ENCODE measurements around the gene QSER1. TPM values are rescaled to one million over a fixed set of nuclear protein-coding genes. Genes with fewer than 3 reads are reported as not detected.

Gene QSER1
- total and polyA plus RNA-seq, 4 donors: 2.4 to 12.6 (median 7.1) TPM

DNA sequence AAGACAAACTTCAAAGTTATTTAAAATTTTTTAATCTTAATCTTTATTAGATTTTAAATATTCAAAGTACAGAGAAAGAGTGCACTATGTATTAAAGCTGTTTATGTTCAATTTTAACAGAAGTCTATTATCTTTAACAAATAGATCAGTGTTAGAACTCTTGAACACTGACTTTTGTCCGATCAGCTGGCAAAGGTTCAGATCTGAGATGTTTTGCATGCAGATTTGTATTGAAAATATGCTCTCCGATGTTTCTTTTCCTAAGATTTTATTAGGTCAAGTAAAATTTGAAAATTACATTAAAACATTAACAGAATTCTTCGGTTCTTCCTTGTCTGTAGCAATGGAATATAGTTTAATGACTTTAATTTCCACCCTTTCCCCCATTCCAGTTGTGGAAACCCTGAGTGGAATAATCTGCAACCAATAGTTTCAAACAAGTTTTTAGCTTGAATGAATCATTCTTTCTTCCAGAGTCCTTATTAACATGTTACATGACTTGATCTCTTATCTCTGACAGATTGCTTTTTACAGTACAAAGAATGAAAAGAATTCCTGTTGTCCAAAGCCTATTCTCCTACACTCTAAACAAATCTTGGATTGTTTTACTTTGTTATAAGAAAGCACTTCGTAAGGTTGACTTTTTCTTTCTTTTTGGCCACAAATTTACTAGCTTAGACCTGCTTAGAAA is 135.4 kb downstream of the QSER1 start:
- no peak for DNase-seq (ENCODE audit: low spot score)
- peaks cover 0 to 22% (median 6%) of the 10 kb centered on the region in 4 donors for H3K4me1 ChIP-seq (ENCODE audit: control insufficient read depth in 4 of 4, insufficient read depth in 4 of 4, low read length in 3 of 4)
- H3K9me3 ChIP-seq (ENCODE audit: control insufficient read depth in 4 of 4, low read length in 3 of 4): no peaks in the 10 kb centered on the region
- WGBS: 60% methylated on average over 4 of the region's 4 CpGs
- H3K27me3 ChIP-seq (ENCODE audit: control insufficient read depth in 4 of 4, insufficient read depth in 4 of 4, low read length in 3 of 4): no peaks in the 10 kb centered on the region
- TF ChIP-seq NR2F2 (IDR thresholded peaks at IDR 0.05) (no peak), RXRA (IDR thresholded peaks at IDR 0.05) (no peak), HNF4G (IDR thresholded peaks at IDR 0.05) (no peak), YY1 (IDR thresholded peaks at IDR 0.05) (no peak), FOXA1 (IDR thresholded peaks at IDR 0.05) (no peak), FOXA2 (IDR thresholded peaks at IDR 0.05) (no peak), HNF4A (conservative IDR thresholded peaks at IDR 0.05) (no peak), EGR1 (IDR thresholded peaks at IDR 0.05; ENCODE audit: low read depth in 2 of 2) (no peak), TAF1 (conservative IDR thresholded peaks at IDR 0.05) (no peak), RAD21 (IDR thresholded peaks at IDR 0.05) (no peak), JUND (IDR thresholded peaks at IDR 0.05) (no peak), GABPA (IDR thresholded peaks at IDR 0.05 in 1 of 2, conservative IDR thresholded peaks at IDR 0.05 in 1 of 2) (no peak), REST (IDR thresholded peaks at IDR 0.05) (no peak), SP1 (IDR thresholded peaks at IDR 0.05) (no peak)
- TF ChIP-seq, protein P1, sequence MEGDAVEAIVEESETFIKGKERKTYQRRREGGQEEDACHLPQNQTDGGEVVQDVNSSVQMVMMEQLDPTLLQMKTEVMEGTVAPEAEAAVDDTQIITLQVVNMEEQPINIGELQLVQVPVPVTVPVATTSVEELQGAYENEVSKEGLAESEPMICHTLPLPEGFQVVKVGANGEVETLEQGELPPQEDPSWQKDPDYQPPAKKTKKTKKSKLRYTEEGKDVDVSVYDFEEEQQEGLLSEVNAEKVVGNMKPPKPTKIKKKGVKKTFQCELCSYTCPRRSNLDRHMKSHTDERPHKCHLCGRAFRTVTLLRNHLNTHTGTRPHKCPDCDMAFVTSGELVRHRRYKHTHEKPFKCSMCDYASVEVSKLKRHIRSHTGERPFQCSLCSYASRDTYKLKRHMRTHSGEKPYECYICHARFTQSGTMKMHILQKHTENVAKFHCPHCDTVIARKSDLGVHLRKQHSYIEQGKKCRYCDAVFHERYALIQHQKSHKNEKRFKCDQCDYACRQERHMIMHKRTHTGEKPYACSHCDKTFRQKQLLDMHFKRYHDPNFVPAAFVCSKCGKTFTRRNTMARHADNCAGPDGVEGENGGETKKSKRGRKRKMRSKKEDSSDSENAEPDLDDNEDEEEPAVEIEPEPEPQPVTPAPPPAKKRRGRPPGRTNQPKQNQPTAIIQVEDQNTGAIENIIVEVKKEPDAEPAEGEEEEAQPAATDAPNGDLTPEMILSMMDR (IDR thresholded peaks at IDR 0.05; ENCODE audit: low read depth, low read length, missing input control): no peak
- TF ChIP-seq, protein P2, sequence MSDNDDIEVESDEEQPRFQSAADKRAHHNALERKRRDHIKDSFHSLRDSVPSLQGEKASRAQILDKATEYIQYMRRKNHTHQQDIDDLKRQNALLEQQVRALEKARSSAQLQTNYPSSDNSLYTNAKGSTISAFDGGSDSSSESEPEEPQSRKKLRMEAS (IDR thresholded peaks at IDR 0.05): no peak
- TF ChIP-seq, protein P3, sequence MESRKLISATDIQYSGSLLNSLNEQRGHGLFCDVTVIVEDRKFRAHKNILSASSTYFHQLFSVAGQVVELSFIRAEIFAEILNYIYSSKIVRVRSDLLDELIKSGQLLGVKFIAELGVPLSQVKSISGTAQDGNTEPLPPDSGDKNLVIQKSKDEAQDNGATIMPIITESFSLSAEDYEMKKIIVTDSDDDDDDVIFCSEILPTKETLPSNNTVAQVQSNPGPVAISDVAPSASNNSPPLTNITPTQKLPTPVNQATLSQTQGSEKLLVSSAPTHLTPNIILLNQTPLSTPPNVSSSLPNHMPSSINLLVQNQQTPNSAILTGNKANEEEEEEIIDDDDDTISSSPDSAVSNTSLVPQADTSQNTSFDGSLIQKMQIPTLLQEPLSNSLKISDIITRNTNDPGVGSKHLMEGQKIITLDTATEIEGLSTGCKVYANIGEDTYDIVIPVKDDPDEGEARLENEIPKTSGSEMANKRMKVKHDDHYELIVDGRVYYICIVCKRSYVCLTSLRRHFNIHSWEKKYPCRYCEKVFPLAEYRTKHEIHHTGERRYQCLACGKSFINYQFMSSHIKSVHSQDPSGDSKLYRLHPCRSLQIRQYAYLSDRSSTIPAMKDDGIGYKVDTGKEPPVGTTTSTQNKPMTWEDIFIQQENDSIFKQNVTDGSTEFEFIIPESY (IDR thresholded peaks at IDR 0.05): no peak
- TF ChIP-seq, protein P4, sequence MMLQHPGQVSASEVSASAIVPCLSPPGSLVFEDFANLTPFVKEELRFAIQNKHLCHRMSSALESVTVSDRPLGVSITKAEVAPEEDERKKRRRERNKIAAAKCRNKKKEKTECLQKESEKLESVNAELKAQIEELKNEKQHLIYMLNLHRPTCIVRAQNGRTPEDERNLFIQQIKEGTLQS (IDR thresholded peaks at IDR 0.05): no peak
- no peak overlapping the region for H3K9ac ChIP-seq (ENCODE audit: low read depth in 1 of 2, low read length in 2 of 2)
- no peak overlapping the region for H3K27ac ChIP-seq (ENCODE audit: low read depth in 1 of 2, low read length in 2 of 2)
- no peak overlapping the region for H3K4me3 ChIP-seq (ENCODE audit: low read depth in 1 of 3, low read length in 3 of 3)
- H3K36me3 ChIP-seq (ENCODE audit: control insufficient read depth in 4 of 4, insufficient read depth in 3 of 4, low read depth in 1 of 4, low read length in 3 of 4): peaks cover 3 to 40% (median 29%) of the 10 kb centered on the region in 4 donors

Measured in liver (tissue), 9 donors.